ENCODE measurements around the gene ZNF416. TPM values are rescaled to one million over a fixed set of nuclear protein-coding genes. Genes with fewer than 3 reads are reported as not detected.

ZNF416 gene
- total RNA-seq, 3 donors from 2014 or later (not counting 1 experiment from before 2014, with no cell fraction given), result 1.7 to 5.3 (median 3.3) TPM

- peak overlapping the region; percentile 98 for H3K4me3 Mint-ChIP-seq
- peaks cover 18% of the 10 kb centered on the region for H3K9me3 ChIP-seq (ENCODE audit: control insufficient read depth, insufficient read depth, low read length)
- H3K9me3 Mint-ChIP-seq, result peaks cover 3 to 4% of the 10 kb centered on the region in 2 donors
- H3K4me1 ChIP-seq (ENCODE audit: control insufficient read depth, insufficient read depth, low read length), result peaks cover 19% of the 10 kb centered on the region
- no peak overlapping the region for H3K4me3 ChIP-seq (ENCODE audit: low read length)
- peaks cover 33 to 34% of the 10 kb centered on the region in 2 donors for H3K4me1 Mint-ChIP-seq
- no peak for TF ChIP-seq CTCF (IDR thresholded peaks at IDR 0.05)
- DNase-seq (no peak), ATAC-seq (no peak)
- H3K36me3 Mint-ChIP-seq, result peaks cover 42% of the 10 kb centered on the region
- H3K27me3 Mint-ChIP-seq (ENCODE audit: low read depth in 2 of 2), result peaks cover 0 to 3% of the 10 kb centered on the region in 2 donors
- no peaks in the 10 kb centered on the region for H3K27me3 ChIP-seq (ENCODE audit: control insufficient read depth, insufficient read depth, low read length)
- peaks cover 19% of the 10 kb centered on the region for H3K36me3 ChIP-seq (ENCODE audit: control insufficient read depth, insufficient read depth, low read length)
- 100% methylated on average over 5 of the region's 5 CpGs for WGBS (ENCODE audit: insufficient coverage)
- intact Hi-C loops (cut with micrococcal nuclease), result no loop called here
- peak overlapping the region in 1 of 2 donors; percentile 94 for H3K27ac Mint-ChIP-seq
- H3K27ac ChIP-seq (ENCODE audit: low read length), result no peak overlapping the region
Observed at GRCh38 chr19:57557659-57558058, 21.1 kb downstream of the ZNF416 start.

- no peak overlapping the region for H3K4me3 Mint-ChIP-seq
- Histone ChIP-seq H3K4me3 (ENCODE audit: low read length) (no peak overlapping the region), H3K36me3 (ENCODE audit: control insufficient read depth, insufficient read depth, low read length) (peaks cover 63% of the 10 kb centered on the region), H3K27ac (ENCODE audit: low read length) (no peak overlapping the region), H3K4me1 (ENCODE audit: control insufficient read depth, insufficient read depth, low read length) (no peaks in the 10 kb centered on the region), H3K9me3 (ENCODE audit: control insufficient read depth, insufficient read depth, low read length) (peaks cover 41% of the 10 kb centered on the region), H3K27me3 (ENCODE audit: control insufficient read depth, insufficient read depth, low read length) (no peaks in the 10 kb centered on the region)
- ATAC-seq, result no peak
- intact Hi-C loops (cut with micrococcal nuclease), result loop anchor here (5.0 kb wide), 1 partner anchor 35 kb away; no protein-coding TSS in a partner anchor
- H3K4me1 Mint-ChIP-seq, result peaks cover 0 to 21% of the 10 kb centered on the region in 2 donors
- H3K36me3 Mint-ChIP-seq, result peaks cover 71% of the 10 kb centered on the region
- H3K27ac Mint-ChIP-seq, result no peak overlapping the region
- no peak for TF ChIP-seq CTCF (IDR thresholded peaks at IDR 0.05)
- no peaks in the 10 kb centered on the region for H3K27me3 Mint-ChIP-seq (ENCODE audit: low read depth in 2 of 2)
- 100% methylated on average over 2 of the region's 2 CpGs for WGBS (ENCODE audit: insufficient coverage)
- no peak for DNase-seq
- peaks cover 16 to 32% of the 10 kb centered on the region in 2 donors for H3K9me3 Mint-ChIP-seq
Observed at GRCh38 chr19:57552432-57552831, 26.3 kb downstream of the ZNF416 start.

- Histone ChIP-seq H3K27ac (ENCODE audit: low read length) (no peak overlapping the region), H3K9me3 (ENCODE audit: control insufficient read depth, insufficient read depth, low read length) (peaks cover 67% of the 10 kb centered on the region)
Observed at GRCh38 chr19:57546513-57546912, 32.2 kb downstream of the ZNF416 start.

More at GRCh38 chr19:57546513-57546912, 32.2 kb downstream of the ZNF416 start:
- no peak for DNase-seq
- Histone ChIP-seq H3K27me3 (ENCODE audit: control insufficient read depth, insufficient read depth, low read length) (no peaks in the 10 kb centered on the region), H3K4me1 (ENCODE audit: control insufficient read depth, insufficient read depth, low read length) (no peaks in the 10 kb centered on the region), H3K4me3 (ENCODE audit: low read length) (no peak overlapping the region), H3K36me3 (ENCODE audit: control insufficient read depth, insufficient read depth, low read length) (peaks cover 62% of the 10 kb centered on the region)
- peaks cover 75% of the 10 kb centered on the region for H3K36me3 Mint-ChIP-seq
- intact Hi-C loops (cut with micrococcal nuclease), result no loop called here
- no peak for TF ChIP-seq CTCF (IDR thresholded peaks at IDR 0.05)
- no peak overlapping the region for H3K27ac Mint-ChIP-seq
- H3K4me3 Mint-ChIP-seq, result no peak overlapping the region
- H3K9me3 Mint-ChIP-seq, result peaks cover 23 to 45% of the 10 kb centered on the region in 2 donors
- WGBS (ENCODE audit: insufficient coverage), result 100% methylated on average over 1 of the region's 1 CpG
- ATAC-seq, result no peak
- peaks cover 0 to 16% of the 10 kb centered on the region in 2 donors for H3K4me1 Mint-ChIP-seq
- H3K27me3 Mint-ChIP-seq (ENCODE audit: low read depth in 2 of 2), result no peaks in the 10 kb centered on the region
